Activated T-helper 9 cell treated with anti-CD3 and anti-CD28 coated beads, Interleukin-2, amount 50 U/mL, for 16 hours (primary cell): ENCODE measurements around the gene PLXNA4.
"Not testable (repeated sequence)": the region's sequence is repeated elsewhere in the genome, so short reads cannot be mapped to it uniquely, and the experiment has no call there.

Source experiments
- DNase-seq: peaks from one replicate; pipeline ENCODE4 v3.0.0-alpha.2; 2020; ENCODE audit warnings: low read depth

The PLXNA4 gene

GRCh38 chr7:132414857-132415256, 161.4 kb downstream of the PLXNA4 start:
- no peak for DNase-seq

- no peak for DNase-seq
Observed at GRCh38 chr7:132412435-132412834, 163.8 kb downstream of the PLXNA4 start.

GRCh38 chr7:132410861-132411541, 165.3 kb downstream of the PLXNA4 start:
- no peak for DNase-seq

GRCh38 chr7:132410385-132410784, 165.9 kb downstream of the PLXNA4 start:
- DNase-seq, result no peak

- DNase-seq, result no peak
Observed at GRCh38 chr7:132407764-132408163, 168.5 kb downstream of the PLXNA4 start.

- DNase-seq, result no peak
Observed at GRCh38 chr7:132406039-132406438, 170.2 kb downstream of the PLXNA4 start.

- no peak for DNase-seq
Observed at GRCh38 chr7:132404261-132404660, 172.0 kb downstream of the PLXNA4 start.

- no peak for DNase-seq
Observed at GRCh38 chr7:132403465-132404110, 172.7 kb downstream of the PLXNA4 start.

- no peak for DNase-seq
Observed at GRCh38 chr7:132402751-132403245, 173.5 kb downstream of the PLXNA4 start.

- DNase-seq, result no peak
Observed at GRCh38 chr7:132402096-132402495, 174.2 kb downstream of the PLXNA4 start.

- no peak for DNase-seq
Observed at GRCh38 chr7:132400561-132401142, 175.6 kb downstream of the PLXNA4 start.

GRCh38 chr7:132399367-132399766, 176.9 kb downstream of the PLXNA4 start:
- no peak for DNase-seq

GRCh38 chr7:132398253-132398925, 177.9 kb downstream of the PLXNA4 start:
- DNase-seq, result no peak

GRCh38 chr7:132397070-132397469, 179.2 kb downstream of the PLXNA4 start:
- DNase-seq, result no peak

- no peak for DNase-seq
Observed at GRCh38 chr7:132395361-132395760, 180.9 kb downstream of the PLXNA4 start.

- no peak for DNase-seq
Observed at GRCh38 chr7:132394283-132395198, 181.7 kb downstream of the PLXNA4 start.

- no peak for DNase-seq
Observed at GRCh38 chr7:132393789-132394261, 182.4 kb downstream of the PLXNA4 start.

GRCh38 chr7:132392713-132393112, 183.6 kb downstream of the PLXNA4 start:
- no peak for DNase-seq

- DNase-seq, result no peak
Observed at GRCh38 chr7:132390705-132391104, 185.6 kb downstream of the PLXNA4 start.

- DNase-seq, result not testable (repeated sequence)
Observed at GRCh38 chr7:132390049-132390448, 186.2 kb downstream of the PLXNA4 start.

- DNase-seq, result no peak
Observed at GRCh38 chr7:132388688-132389087, 187.6 kb downstream of the PLXNA4 start.
